Endothelial cell (in vitro differentiated cells): ENCODE data around the gene NLK. TPM values are rescaled to one million over a fixed set of nuclear protein-coding genes. Genes with fewer than 3 reads are reported as not detected.

Experiments used
- DNase-seq: peaks from one replicate; pipeline ENCODE4 v3.0.0; 2021; ENCODE audit warnings: low spot score
- H3K27ac Mint-ChIP-seq: one replicate; pipeline ENCODE4 v1.8.0; 2021; ENCODE audit warnings: mixed read lengths, inconsistent platforms; ENCODE audit not compliant: unreplicated experiment
- H3K27me3 Mint-ChIP-seq: one replicate; pipeline ENCODE4 v1.8.0; 2021; ENCODE audit warnings: mild to moderate bottlenecking, moderate library complexity, mixed read lengths, inconsistent platforms; ENCODE audit not compliant: unreplicated experiment
- H3K36me3 Mint-ChIP-seq: one replicate; pipeline ENCODE4 v1.8.0; 2021; ENCODE audit warnings: mild to moderate bottlenecking, low read depth, mixed read lengths, inconsistent platforms; ENCODE audit not compliant: unreplicated experiment
- H3K4me1 Mint-ChIP-seq: one replicate; pipeline ENCODE4 v1.8.0; 2021; ENCODE audit warnings: mild to moderate bottlenecking, mixed read lengths, inconsistent platforms; ENCODE audit not compliant: unreplicated experiment
- H3K4me3 Mint-ChIP-seq: one replicate; pipeline ENCODE4 v1.8.0; 2021; ENCODE audit warnings: mild to moderate bottlenecking, mixed read lengths, inconsistent platforms; ENCODE audit not compliant: unreplicated experiment
- H3K9me3 Mint-ChIP-seq: one replicate; pipeline ENCODE4 v1.8.0; 2021; ENCODE audit warnings: mixed read lengths, inconsistent platforms; ENCODE audit not compliant: unreplicated experiment
- CTCF ChIP-seq: fragments of 200-600 bp; sonication (generic); IDR thresholded peaks from one replicate; pipeline ENCODE4 v1.5.0; 2021; ENCODE audit warnings: antibody characterized with exemption; ENCODE audit not compliant: unreplicated experiment
- total RNA-seq: library from RNA; stranded (reverse); fragmentation: NEBNext Ultra II Directional; extraction: Animal tissue kit (Norgen Biotek cat#: 25700); gene quantifications from one replicate; pipeline ENCODE4 v1.2.1, GENCODE V29; 2021; ENCODE audit not compliant: unreplicated experiment

NLK gene
- total RNA-seq, 1 donor from 2014 or later: 53.7 TPM

GRCh38 chr17:28042721-28043291 lies 329 bp downstream of the NLK start:
- Mint-ChIP-seq H3K27ac (peak overlapping the region; percentile 40), H3K9me3 (no peaks in the 10 kb centered on the region), H3K27me3 (peaks cover 6% of the 10 kb centered on the region), H3K4me1 (peaks cover 54% of the 10 kb centered on the region), H3K36me3 (peaks cover 6% of the 10 kb centered on the region), H3K4me3 (peak overlapping the region; percentile 87)
- TF ChIP-seq CTCF: no peak
- DNase-seq: no peak

GRCh38 chr17:28043296-28043695 lies 819 bp downstream of the NLK start:
- peaks cover 6% of the 10 kb centered on the region for H3K36me3 Mint-ChIP-seq
- no peaks in the 10 kb centered on the region for H3K9me3 Mint-ChIP-seq
- H3K4me1 Mint-ChIP-seq: peaks cover 58% of the 10 kb centered on the region
- peak overlapping the region; percentile 87 for H3K4me3 Mint-ChIP-seq
- no peak overlapping the region for H3K27ac Mint-ChIP-seq
- DNase-seq: no peak
- H3K27me3 Mint-ChIP-seq: peaks cover 6% of the 10 kb centered on the region
- no peak for TF ChIP-seq CTCF

GRCh38 chr17:28043741-28044140 lies 1.3 kb downstream of the NLK start:
- no peaks in the 10 kb centered on the region for H3K9me3 Mint-ChIP-seq
- H3K27me3 Mint-ChIP-seq: peaks cover 6% of the 10 kb centered on the region
- H3K36me3 Mint-ChIP-seq: peaks cover 6% of the 10 kb centered on the region
- H3K27ac Mint-ChIP-seq: no peak overlapping the region
- TF ChIP-seq CTCF: no peak
- peaks cover 58% of the 10 kb centered on the region for H3K4me1 Mint-ChIP-seq
- DNase-seq: no peak
- H3K4me3 Mint-ChIP-seq: peak overlapping the region; percentile 87

GRCh38 chr17:28045304-28045703 lies 2.8 kb downstream of the NLK start:
- Mint-ChIP-seq H3K27ac (no peak overlapping the region), H3K9me3 (no peaks in the 10 kb centered on the region)
- DNase-seq: no peak

More at GRCh38 chr17:28045304-28045703, 2.8 kb downstream of the NLK start:
- TF ChIP-seq CTCF: no peak
- peaks cover 52% of the 10 kb centered on the region for H3K4me1 Mint-ChIP-seq
- H3K27me3 Mint-ChIP-seq: peaks cover 3% of the 10 kb centered on the region
- no peak overlapping the region for H3K4me3 Mint-ChIP-seq
- peaks cover 6% of the 10 kb centered on the region for H3K36me3 Mint-ChIP-seq
